Uterus (tissue), 4 donors: ENCODE results near the gene ELP1. TPM values are rescaled to one million over a fixed set of nuclear protein-coding genes. Genes with fewer than 3 reads are reported as not detected.
"Not testable (repeated sequence)": the region's sequence is repeated elsewhere in the genome, so short reads cannot be mapped to it uniquely, and the experiment has no call there.

ENCODE experiments used
- DNase-seq, 2 donors: peaks; one replicate each; pipeline ENCODE4 v3.0.0-alpha.2; 2019 to 2020
- H3K27ac ChIP-seq, 2 donors: fragments of 200-600 bp; sonication (generic); 1 replicate in 1 of 2; 2 replicates in 1 of 2; pipeline ENCODE4 v1.5.1; 2016 to 2018
- H3K27me3 ChIP-seq, 2 donors: fragments of 200-600 bp; sonication (generic); one replicate each; pipeline ENCODE4 v1.5.1; 2018 to 2019; ENCODE audit warnings: control low read depth in 1 of 2
- H3K36me3 ChIP-seq, 2 donors: fragments of 200-600 bp; sonication (generic); one replicate each; pipeline ENCODE4 v1.5.1; 2019; ENCODE audit warnings: control low read depth in 1 of 2
- H3K4me1 ChIP-seq, 2 donors: fragments of 200-600 bp; sonication (generic); one replicate each; pipeline ENCODE4 v1.5.1; 2018 to 2019; ENCODE audit warnings: control low read depth in 1 of 2
- H3K4me3 ChIP-seq, 2 donors: fragments of 200-600 bp; sonication (generic); 1 replicate in 1 of 2; 2 replicates in 1 of 2; pipeline ENCODE4 v1.5.1; 2018 to 2019; ENCODE audit warnings: mild to moderate bottlenecking in 1 of 2
- H3K9me3 ChIP-seq, 2 donors: fragments of 200-600 bp; sonication (generic); one replicate each; pipeline ENCODE4 v1.5.1; 2019; ENCODE audit warnings: control low read depth in 1 of 2
- POLR2A ChIP-seq, 2 donors: fragments of 450-650 bp; IDR thresholded peaks; one replicate each; pipeline ENCODE4 v1.6.1; 2016; ENCODE audit warnings: antibody characterized with exemption in 2 of 2, mild to moderate bottlenecking in 1 of 2, moderate library complexity in 1 of 2
- intact Hi-C: fragments of 100-400 bp; cut with DNase I; formaldehyde crosslinking; loops from one replicate; pipeline ENCODE4 v1.15.1; 2023; ENCODE audit warnings: low total_unique reads
- total RNA-seq, 4 donors: library from RNA; depleted of rRNA in 3 of 4; stranded (reverse); fragments of >200 nt in 3 of 4; gene quantifications; one replicate each; pipeline versions ENCODE4 v1.1.0 to v1.2.4, GENCODE V29; 2014 to 2023
- TF ChIP-seq, protein P1 (sequence below), 4 experiments: fragments of 200-600 bp in 2 of 4; fragments of 450-650 bp in 2 of 4; sonication (generic) in 2 of 4; IDR thresholded peaks; one replicate each; pipeline ENCODE4 v1.5.1; 2016 to 2019; ENCODE audit warnings: antibody characterized with exemption in 4 of 4, mild to moderate bottlenecking in 2 of 4, moderate library complexity in 1 of 4
- donor health status: DM: yes; HTN: yes; CAD: no.

ELP1 gene
- total RNA-seq, 4 donors from 2014 or later = 5.0 to 71.2 (median 36.2) TPM

DNA sequence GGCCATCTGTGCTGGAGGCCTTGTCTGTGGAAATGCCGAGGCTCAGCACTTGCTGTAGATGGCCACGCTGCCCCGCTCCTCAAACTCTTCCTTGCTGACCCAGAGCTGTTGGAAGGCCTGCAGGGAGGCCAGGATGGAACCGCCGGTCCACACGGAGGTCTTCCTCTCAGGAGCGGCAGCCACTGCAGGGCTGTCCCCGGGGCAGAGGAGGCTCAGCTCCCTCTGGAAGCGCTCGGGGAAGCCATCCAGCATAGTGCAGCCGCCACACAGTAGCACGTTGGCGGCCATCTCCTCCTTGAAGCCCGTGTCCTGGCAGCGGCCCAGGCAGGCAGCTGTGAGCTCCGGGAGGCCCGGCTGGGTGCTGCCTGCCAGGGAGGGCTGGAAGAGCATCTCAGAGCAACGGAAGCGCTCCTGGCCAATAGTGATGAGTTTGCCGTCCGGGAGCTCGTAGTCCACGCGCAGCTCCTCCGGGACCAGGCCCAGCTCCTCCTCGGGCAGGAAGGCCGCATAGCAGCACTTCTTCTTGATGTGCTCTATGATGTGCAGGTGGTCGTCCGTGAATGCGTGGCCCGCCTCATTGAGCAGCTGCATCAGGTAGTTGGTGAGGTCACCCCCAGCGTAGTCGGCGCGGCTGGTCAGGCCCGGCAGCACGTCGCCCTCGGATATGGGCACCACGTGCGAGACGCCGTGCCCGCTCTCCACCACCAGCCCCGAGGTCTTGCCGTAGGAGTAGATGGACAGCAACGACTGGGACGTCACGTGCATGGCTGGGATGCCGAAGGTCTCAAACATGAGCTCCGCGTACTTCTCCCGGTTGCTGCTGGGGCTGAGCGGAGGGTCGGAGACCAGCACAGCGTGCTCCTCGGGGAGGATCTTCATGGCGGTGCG, 79.0 kb downstream of the ELP1 start:
- TF ChIP-seq, protein P1, sequence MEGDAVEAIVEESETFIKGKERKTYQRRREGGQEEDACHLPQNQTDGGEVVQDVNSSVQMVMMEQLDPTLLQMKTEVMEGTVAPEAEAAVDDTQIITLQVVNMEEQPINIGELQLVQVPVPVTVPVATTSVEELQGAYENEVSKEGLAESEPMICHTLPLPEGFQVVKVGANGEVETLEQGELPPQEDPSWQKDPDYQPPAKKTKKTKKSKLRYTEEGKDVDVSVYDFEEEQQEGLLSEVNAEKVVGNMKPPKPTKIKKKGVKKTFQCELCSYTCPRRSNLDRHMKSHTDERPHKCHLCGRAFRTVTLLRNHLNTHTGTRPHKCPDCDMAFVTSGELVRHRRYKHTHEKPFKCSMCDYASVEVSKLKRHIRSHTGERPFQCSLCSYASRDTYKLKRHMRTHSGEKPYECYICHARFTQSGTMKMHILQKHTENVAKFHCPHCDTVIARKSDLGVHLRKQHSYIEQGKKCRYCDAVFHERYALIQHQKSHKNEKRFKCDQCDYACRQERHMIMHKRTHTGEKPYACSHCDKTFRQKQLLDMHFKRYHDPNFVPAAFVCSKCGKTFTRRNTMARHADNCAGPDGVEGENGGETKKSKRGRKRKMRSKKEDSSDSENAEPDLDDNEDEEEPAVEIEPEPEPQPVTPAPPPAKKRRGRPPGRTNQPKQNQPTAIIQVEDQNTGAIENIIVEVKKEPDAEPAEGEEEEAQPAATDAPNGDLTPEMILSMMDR (IDR thresholded peaks at IDR 0.05) = no peak
- TF ChIP-seq POLR2A (IDR thresholded peaks at IDR 0.05) = no peak
- no peaks in the 10 kb centered on the region for H3K4me1 ChIP-seq
- H3K9me3 ChIP-seq = no peaks in the 10 kb centered on the region
- H3K27me3 ChIP-seq = no peaks in the 10 kb centered on the region
- no peak for DNase-seq
- H3K4me3 ChIP-seq = no peak overlapping the region
- H3K27ac ChIP-seq = no peak overlapping the region
- H3K36me3 ChIP-seq = no peaks in the 10 kb centered on the region
- intact Hi-C loops = no loop called here

DNA sequence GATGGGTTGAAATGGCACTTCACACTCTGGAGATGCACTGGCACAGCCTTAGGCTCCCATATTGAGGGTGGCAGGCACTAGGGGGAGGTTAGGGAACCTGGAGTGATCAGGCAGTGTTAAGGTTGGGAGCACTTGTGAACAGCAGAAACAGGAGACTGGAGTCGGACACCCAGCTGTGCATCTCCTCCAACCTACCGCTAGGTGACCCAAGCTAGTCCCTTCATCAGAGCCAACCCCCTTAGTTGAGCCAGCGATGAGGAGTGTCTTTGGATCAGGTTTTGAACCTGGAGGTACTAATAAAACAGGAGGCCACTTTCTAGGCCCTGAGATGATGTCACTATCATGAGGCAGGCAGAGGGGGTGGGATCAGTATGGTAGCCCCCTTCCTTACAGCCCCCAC, 79.8 kb downstream of the ELP1 start:
- DNase-seq = no peak

DNA sequence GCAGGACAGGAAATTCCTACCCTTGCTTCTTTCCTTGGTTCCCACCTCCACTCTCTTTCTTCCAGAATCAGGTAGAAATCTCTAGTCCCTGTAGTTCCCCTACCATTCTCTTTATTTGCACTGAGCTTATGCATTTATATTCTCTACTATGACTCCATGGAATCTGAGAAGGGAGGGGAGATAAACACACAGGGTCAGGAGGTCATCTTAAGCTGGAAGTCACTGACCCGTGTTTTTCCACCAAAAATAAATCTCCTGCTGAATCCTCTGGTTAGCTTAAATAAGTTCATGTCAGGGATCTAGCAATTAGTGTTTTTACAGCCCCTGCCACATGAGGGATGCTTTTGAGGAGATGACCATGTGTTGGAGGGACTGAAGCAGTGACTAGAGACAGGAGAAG, 81.8 kb downstream of the ELP1 start:
- Histone ChIP-seq H3K27ac (no peak overlapping the region), H3K4me3 (no peak overlapping the region), H3K36me3 (no peaks in the 10 kb centered on the region), H3K9me3 (no peaks in the 10 kb centered on the region), H3K4me1 (no peaks in the 10 kb centered on the region), H3K27me3 (no peaks in the 10 kb centered on the region)
- no peak for TF ChIP-seq POLR2A (IDR thresholded peaks at IDR 0.05)
- TF ChIP-seq, protein P1 (IDR thresholded peaks at IDR 0.05) = no peak
- intact Hi-C loops = no loop called here
- DNase-seq = no peak

More for the DNA sequence above, 79.8 kb downstream of the ELP1 start:
- intact Hi-C loops = no loop called here
- H3K4me3 ChIP-seq = no peak overlapping the region
- no peaks in the 10 kb centered on the region for H3K36me3 ChIP-seq
- H3K9me3 ChIP-seq = no peaks in the 10 kb centered on the region
- no peak overlapping the region for H3K27ac ChIP-seq
- no peaks in the 10 kb centered on the region for H3K27me3 ChIP-seq
- TF ChIP-seq, protein P1 (IDR thresholded peaks at IDR 0.05) = no peak
- TF ChIP-seq POLR2A (IDR thresholded peaks at IDR 0.05) = no peak
- H3K4me1 ChIP-seq = no peaks in the 10 kb centered on the region

DNA sequence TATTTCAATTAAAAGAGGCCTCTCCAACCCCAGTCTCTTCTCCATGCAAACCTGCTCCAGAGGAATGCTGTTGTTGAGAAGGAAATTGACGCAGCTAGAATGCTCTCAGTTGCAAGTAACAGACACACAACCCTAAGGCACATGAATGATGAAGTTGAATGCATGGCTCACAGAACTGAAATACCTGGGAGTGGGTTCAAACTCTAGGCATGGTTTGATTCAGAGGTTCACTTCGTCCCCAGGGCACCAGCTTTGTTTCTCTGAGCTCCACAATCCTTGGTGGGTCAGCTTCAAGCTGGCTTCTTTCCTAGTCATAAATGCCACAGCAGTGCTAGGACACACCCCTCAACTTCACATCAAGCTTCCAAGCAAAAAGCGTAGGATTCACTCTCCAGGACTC, 82.8 kb downstream of the ELP1 start:
- no peak overlapping the region for H3K4me3 ChIP-seq
- H3K36me3 ChIP-seq = no peaks in the 10 kb centered on the region
- intact Hi-C loops = no loop called here
- no peak for DNase-seq
- TF ChIP-seq, protein P1 (IDR thresholded peaks at IDR 0.05) = no peak
- no peak for TF ChIP-seq POLR2A (IDR thresholded peaks at IDR 0.05)
- no peaks in the 10 kb centered on the region for H3K4me1 ChIP-seq
- no peaks in the 10 kb centered on the region for H3K9me3 ChIP-seq
- no peak overlapping the region for H3K27ac ChIP-seq
- no peaks in the 10 kb centered on the region for H3K27me3 ChIP-seq

DNA sequence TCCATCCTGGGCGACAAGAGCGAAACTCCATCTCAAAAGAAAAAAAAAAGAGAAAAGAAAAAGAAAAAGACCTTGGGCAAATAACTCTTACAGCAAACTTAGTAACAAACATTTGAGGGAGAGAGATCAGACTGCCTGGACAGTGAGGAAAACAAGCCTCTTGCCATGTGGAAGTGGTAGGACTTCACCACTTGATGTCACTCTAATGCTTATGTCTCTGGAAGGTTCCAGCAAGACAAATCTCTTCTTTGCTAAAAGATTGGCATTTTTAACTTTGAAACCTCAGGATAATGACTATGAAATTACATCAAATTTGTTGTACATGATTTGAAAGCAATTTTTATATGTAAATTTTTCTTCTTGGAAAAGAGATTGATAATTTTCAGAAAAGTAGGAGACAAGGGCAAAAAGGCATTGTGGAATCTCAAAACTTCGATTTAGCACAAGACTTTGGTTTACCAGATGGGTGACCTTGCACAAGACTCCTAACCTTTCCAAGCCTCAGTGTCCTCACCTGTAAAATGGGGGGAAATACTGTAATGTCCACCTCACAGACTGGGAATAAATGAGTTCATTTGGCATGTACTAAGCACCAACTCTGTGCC, 83.5 kb downstream of the ELP1 start:
- DNase-seq = no peak
- intact Hi-C loops = no loop called here
- no peak overlapping the region for H3K4me3 ChIP-seq
- no peak overlapping the region for H3K27ac ChIP-seq
- no peaks in the 10 kb centered on the region for H3K9me3 ChIP-seq
- TF ChIP-seq, protein P1 (IDR thresholded peaks at IDR 0.05) = no peak
- TF ChIP-seq POLR2A (IDR thresholded peaks at IDR 0.05) = no peak
- no peaks in the 10 kb centered on the region for H3K36me3 ChIP-seq
- H3K27me3 ChIP-seq = no peaks in the 10 kb centered on the region
- H3K4me1 ChIP-seq = no peaks in the 10 kb centered on the region

DNA sequence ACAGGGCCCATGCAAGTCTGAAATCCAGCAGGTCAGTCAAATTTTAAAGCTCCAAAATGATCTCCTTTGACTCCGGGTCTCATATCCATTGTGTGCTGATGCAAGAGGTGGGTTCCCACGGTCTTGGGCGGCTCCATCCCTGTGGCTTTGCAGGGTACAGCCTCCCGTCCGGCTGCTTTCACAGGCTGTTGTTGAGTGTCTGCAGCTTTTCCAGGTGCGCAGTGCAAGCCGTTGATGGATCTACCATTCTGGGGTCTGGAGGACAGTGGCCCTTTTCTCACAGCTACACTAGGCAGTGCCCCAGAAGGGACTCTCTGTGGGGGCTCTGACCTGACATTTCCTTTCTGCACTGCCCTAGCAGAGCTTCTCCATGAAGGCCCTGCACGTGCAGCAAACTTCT, 85.6 kb downstream of the ELP1 start:
- H3K27me3 ChIP-seq, H3K4me1 ChIP-seq, H3K36me3 ChIP-seq, DNase-seq, H3K4me3 ChIP-seq, H3K9me3 ChIP-seq, intact Hi-C loops, H3K27ac ChIP-seq: not testable (repeated sequence)
